Psoas muscle (tissue), 8 donors: Measurements from ENCODE around the gene PRKCD. TPM values are rescaled to one million over a fixed set of nuclear protein-coding genes. Genes with fewer than 3 reads are reported as not detected.

Experiments
- ATAC-seq, 4 donors: fragments of 200-7000 bp; cut with Tn5 transposase; one replicate each; pipeline ENCODE4 v1.9.1; 2020; ENCODE audit warnings: moderate library complexity in 3 of 4, mild to moderate bottlenecking in 2 of 4
- DNase-seq, 2 donors: peaks; one replicate each; pipeline ENCODE4 v3.0.0-alpha.2; 2020
- H3K27ac ChIP-seq: fragments of 200-600 bp; one replicate; pipeline ENCODE4 v1.8.0; 2022
- H3K27me3 ChIP-seq, 3 donors: fragments of 200-600 bp in 1 of 3; one replicate each; pipeline versions ENCODE4 v1.6.1 to v1.8.0; 2013 to 2022; ENCODE audit warnings: low read length in 2 of 3, mild to moderate bottlenecking in 2 of 3, moderate library complexity in 1 of 3; ENCODE audit not compliant: insufficient read depth in 3 of 3
- H3K36me3 ChIP-seq, 2 donors: fragments of 200-600 bp in 1 of 2; one replicate each; pipeline versions ENCODE4 v1.6.1 to v1.8.0; 2013 to 2022; ENCODE audit warnings: low read depth in 1 of 2, mild to moderate bottlenecking in 1 of 2, moderate library complexity in 1 of 2; ENCODE audit not compliant: insufficient read depth in 1 of 2
- H3K4me1 ChIP-seq: fragments of 200-600 bp; one replicate; pipeline ENCODE4 v1.8.0; 2022
- H3K4me3 ChIP-seq: fragments of 200-600 bp; one replicate; pipeline ENCODE4 v1.8.0; 2022; ENCODE audit warnings: mild to moderate bottlenecking
- H3K9me3 ChIP-seq: fragments of 200-600 bp; one replicate; pipeline ENCODE4 v1.8.0; 2022
- WGBS, 3 donors: extraction: QIAGEN DNeasy Blood & Tissue Kit; methylation state at CpG; one replicate each; pipeline versions ENCODE4 v1.1.6 to v1.1.7; 2013; 5-methylcytosine and 5-hydroxymethylcytosine counted together
- intact Hi-C, 2 donors: fragments of 100-400 bp; cut with DNase I; formaldehyde crosslinking; loops; one replicate each; pipeline versions ENCODE4 v1.11.0 to v1.14.2; 2022
- polyA plus RNA-seq, 3 donors: library from polyadenylated mRNA; stranded (reverse); fragments of 200-250 nt; gene quantifications; one replicate each; pipeline ENCODE4 v1.2.3, GENCODE V29; 2013
- total RNA-seq, 4 donors: library from RNA; stranded (reverse); fragmentation: NEBNext Ultra II Directional in 2 of 4; extraction: Animal tissue kit (Norgen Biotek cat#: 25700) in 2 of 4; gene quantifications; one replicate each; pipeline versions ENCODE4 v1.2.1 to v1.2.4, GENCODE V29; 2021 to 2023
- TF ChIP-seq, protein P1 (sequence below): fragments of 200-600 bp; IDR thresholded peaks from one replicate; pipeline ENCODE4 v1.8.0; 2022; ENCODE audit warnings: antibody characterized with exemption
- donor health status: healthy with polysubstance abuse.
- donor health status: DM: no; HTN: no; CAD: no; lungs with moderate emphysema.
- donor health status: Bipolar disorder and iron deficiency.
- donor health status: healthy.
- donor health status: DM: yes; HTN: yes; CAD: no.
- donor health status: DM: no; HTN: no; CAD: no.
- donor health status: DM: no; HTN: no; CAD: no.
- donor health status: DM: yes; HTN: yes; CAD: no.

Gene PRKCD
- total and polyA plus RNA-seq, 7 donors: 3.2 to 8.4 (median 4.4) TPM

DNA sequence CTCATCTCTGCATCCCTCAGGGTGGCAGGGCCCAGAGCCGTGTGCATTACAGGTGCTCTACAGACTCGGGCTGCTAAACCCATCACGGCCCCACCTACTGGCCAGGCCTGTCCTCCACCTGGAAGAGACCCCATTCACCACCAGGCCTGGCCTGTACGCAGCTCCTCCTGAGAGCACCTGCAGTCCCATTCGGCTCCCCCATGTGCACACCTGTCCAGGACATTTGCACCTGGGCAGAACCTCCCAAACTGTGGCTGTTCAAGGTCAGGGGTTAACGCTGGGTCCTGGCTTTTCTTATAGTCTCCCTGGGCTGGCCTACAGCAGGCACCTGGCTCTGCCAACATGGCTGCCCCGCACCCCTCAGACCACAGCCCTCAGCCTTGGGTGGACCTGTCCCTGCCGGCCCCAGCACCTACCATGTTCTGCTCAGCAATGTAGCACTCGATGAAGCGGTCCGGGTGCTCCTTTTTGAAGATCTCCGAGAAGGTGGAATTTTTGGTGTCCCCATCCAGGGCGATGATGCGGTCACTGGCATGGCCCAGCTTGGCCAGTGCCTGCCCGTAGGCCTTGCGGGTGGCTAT is 69.1 kb downstream of the PRKCD start:
- intact Hi-C loops: no loop called here
- TF ChIP-seq, protein P1, sequence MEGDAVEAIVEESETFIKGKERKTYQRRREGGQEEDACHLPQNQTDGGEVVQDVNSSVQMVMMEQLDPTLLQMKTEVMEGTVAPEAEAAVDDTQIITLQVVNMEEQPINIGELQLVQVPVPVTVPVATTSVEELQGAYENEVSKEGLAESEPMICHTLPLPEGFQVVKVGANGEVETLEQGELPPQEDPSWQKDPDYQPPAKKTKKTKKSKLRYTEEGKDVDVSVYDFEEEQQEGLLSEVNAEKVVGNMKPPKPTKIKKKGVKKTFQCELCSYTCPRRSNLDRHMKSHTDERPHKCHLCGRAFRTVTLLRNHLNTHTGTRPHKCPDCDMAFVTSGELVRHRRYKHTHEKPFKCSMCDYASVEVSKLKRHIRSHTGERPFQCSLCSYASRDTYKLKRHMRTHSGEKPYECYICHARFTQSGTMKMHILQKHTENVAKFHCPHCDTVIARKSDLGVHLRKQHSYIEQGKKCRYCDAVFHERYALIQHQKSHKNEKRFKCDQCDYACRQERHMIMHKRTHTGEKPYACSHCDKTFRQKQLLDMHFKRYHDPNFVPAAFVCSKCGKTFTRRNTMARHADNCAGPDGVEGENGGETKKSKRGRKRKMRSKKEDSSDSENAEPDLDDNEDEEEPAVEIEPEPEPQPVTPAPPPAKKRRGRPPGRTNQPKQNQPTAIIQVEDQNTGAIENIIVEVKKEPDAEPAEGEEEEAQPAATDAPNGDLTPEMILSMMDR: no peak
- ATAC-seq (no peak), DNase-seq (peak in 1 of 2 donors; percentile 31)
- no peaks in the 10 kb centered on the region for H3K4me1 ChIP-seq
- 90 to 93% (median 90%) methylated on average over 16 of the region's 16 CpGs for WGBS, 3 donors
- H3K4me3 ChIP-seq: no peak overlapping the region
- peaks cover 4 to 100% of the 10 kb centered on the region in 2 donors for H3K36me3 ChIP-seq
- no peaks in the 10 kb centered on the region for H3K9me3 ChIP-seq
- H3K27me3 ChIP-seq: no peaks in the 10 kb centered on the region
- H3K27ac ChIP-seq: no peak overlapping the region

DNA sequence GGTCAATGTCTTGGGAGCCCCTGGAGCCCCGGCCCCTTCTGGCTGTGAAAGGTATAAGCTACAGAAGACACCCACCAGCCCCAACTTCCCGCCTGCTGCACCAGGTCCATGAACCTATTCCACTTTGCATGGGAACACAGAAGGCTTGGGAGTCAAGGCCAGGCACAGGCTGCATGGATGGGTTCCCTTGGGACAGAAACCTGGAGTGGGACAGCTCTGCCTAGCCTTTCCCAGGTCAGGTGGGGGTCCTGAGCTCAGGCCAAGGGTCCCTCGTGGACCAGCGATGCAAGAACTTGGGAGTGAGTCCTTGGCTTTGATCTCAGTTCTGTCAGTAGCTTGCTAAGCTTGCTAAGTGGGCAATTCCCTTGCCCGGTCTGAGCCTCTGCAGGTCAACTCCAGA is 69.8 kb downstream of the PRKCD start:
- TF ChIP-seq, protein P1: no peak
- ATAC-seq: no peak
- Histone ChIP-seq H3K4me1 (peaks cover 3% of the 10 kb centered on the region), H3K4me3 (no peak overlapping the region), H3K27me3 (no peaks in the 10 kb centered on the region), H3K9me3 (no peaks in the 10 kb centered on the region), H3K27ac (no peak overlapping the region), H3K36me3 (peaks cover 4 to 100% of the 10 kb centered on the region in 2 donors)
- DNase-seq: no peak
- intact Hi-C loops: no loop called here
- WGBS, 3 donors: 90 to 96% (median 96%) methylated on average over 5 of the region's 5 CpGs

DNA sequence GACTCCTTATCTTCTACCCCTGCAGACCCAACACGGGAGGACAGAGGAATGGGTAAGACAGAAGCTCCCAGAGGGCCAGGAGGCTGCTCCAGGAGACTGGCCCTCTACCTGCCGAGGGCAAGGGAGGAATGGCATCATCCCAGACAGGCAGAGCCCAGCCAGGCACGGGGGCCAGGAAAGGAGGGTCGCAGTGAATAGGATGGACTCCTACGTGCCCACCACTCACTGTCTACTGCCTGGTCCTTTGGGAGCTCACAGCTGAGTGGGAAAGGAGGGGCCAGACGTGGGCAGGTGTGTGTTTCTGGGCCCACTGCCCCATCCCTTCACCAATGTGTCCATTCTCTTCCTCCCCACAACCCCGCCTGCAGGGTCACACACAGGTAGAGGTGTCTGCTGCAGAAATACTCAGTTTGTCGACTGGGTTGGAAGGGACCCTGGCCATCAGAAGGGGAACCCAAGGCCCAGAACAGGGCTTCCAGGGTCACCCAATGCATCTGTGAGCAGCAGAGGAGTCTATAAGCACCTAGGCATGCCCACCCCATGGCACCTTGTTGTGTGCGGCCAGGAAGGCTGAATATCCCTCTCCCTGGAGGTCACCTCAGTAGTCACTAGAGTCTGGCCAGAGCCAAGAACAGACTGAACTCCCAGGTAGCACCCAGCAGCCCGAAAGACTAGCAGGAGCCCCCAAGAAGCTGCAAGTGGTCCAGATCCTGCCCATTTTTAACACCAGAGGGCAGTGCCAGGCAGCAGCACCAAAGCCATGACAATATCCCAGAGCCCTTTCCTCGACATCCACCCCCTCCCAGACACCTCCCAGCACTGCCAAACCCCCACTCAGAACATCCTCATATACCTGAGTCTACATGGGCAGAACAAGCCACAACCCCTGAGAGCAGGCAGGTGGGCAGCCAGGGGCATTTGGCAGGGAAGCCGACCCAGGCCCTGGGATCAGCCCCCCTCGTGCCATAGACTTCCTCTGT is 70.8 kb downstream of the PRKCD start:
- ATAC-seq (no peak), DNase-seq (peak in 1 of 2 donors; percentile 37)
- Histone ChIP-seq H3K9me3 (no peaks in the 10 kb centered on the region), H3K27me3 (no peaks in the 10 kb centered on the region), H3K36me3 (peaks cover 4 to 100% of the 10 kb centered on the region in 2 donors), H3K4me3 (no peak overlapping the region), H3K27ac (no peak overlapping the region), H3K4me1 (peaks cover 14% of the 10 kb centered on the region)
- 87 to 94% (median 93%) methylated on average over 13 of the region's 13 CpGs for WGBS, 3 donors
- intact Hi-C loops: no loop called here
- TF ChIP-seq, protein P1: no peak

DNA sequence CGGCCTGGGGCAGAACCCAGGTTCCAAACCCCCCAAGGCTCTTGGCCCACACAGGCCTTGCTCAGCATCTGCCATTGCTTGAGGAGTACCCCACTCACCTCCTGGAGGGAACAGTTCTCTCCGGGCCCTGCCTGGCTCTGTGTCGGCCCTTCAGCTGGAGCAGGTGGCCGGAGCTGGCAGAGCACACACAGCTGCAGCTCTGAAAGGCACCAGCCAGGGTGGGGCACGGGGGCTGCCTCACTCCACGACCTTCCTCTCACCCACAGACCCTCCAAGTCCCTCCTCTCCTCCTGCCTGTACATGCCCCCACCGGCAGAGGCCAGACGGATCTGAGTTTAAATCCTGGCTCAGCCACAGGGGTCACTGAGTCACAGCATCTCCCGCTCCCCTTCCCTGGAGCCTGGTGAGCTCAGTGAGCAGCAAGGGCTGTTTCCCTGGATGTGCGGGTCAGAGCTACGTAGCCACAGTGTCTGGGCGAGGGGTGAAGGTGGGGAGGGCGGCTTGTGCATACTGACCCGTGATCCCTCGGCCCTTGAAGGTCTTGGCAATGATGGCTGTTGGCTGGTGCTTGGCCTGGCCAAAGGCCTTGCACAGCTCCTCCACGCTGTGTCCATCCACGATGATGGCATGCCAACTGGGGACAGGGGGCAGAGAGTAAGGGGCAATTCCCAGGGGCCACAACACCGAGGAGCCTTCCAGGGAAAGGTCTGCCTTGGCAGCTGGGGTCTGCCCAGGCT is 71.8 kb downstream of the PRKCD start:
- DNase-seq (peak in 1 of 2 donors; percentile 52), ATAC-seq (peak in 1 of 4 donors; percentile 6)
- TF ChIP-seq, protein P1: no peak
- no peak overlapping the region for H3K4me3 ChIP-seq
- no peaks in the 10 kb centered on the region for H3K27me3 ChIP-seq
- peaks cover 4 to 99% of the 10 kb centered on the region in 2 donors for H3K36me3 ChIP-seq
- 71 to 73% (median 72%) methylated on average over 17 to 18 of the region's 18 CpGs for WGBS, 3 donors
- H3K9me3 ChIP-seq: no peaks in the 10 kb centered on the region
- H3K4me1 ChIP-seq: peaks cover 17% of the 10 kb centered on the region
- no peak overlapping the region for H3K27ac ChIP-seq
- intact Hi-C loops: no loop called here
